ENCODE results near the gene ST8SIA4. TPM values are rescaled to one million over a fixed set of nuclear protein-coding genes. Genes with fewer than 3 reads are reported as not detected.
A peak's percentile ranks its signal among the peaks of the same experiment; 100 is the strongest.

Gene ST8SIA4
- total and polyA plus RNA-seq, 2 donors (not counting 1 experiment from before 2014, with no cell fraction given) = 9.5 to 42.6 TPM

DNA sequence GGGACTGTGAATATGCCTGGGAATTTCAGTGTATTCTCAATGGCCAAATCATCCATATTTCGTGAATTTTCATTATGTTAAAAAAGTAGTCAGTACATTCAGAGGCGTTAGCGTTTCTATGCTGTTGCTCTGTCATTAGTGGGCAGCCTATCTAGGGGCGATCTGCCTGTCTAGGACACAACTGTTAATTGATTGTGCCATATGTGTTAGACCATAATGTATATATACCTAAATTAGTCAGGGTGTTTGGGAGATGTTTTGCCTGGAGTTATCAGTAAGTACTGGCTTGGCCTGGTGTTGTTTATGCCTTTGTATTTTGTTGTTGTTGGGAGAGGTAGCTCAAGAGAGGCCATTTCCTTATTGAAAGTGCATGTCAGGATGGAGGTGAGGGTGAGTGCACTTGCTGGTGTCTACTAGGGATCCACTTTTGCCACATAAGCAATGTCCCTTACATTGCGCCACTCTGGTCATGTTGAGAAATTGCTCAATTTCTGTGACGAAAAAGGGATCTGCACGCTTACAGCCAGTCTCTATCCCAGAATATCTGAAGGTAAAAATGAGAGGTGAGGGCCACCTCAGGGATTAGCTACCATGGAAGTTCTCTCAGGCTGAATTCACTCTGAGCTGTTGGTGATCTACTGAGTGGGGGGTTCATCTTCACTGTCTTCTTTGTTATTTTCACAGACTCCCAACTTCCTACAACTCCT is 123.3 kb downstream of the ST8SIA4 start:
- Histone ChIP-seq H3K27ac (ENCODE audit: low read length in 2 of 2) (peak overlapping the region; percentile 80 to 88), H3K4me3 (ENCODE audit: control extremely low read depth in 1 of 5, extremely low read depth in 1 of 5, insufficient read depth in 1 of 5, low read depth in 2 of 5, low read length in 4 of 5) (peak overlapping the region; percentile 34 to 65 (median 43)), H3K4me2 (replicated peaks; ENCODE audit: low read depth, low read length, poor library complexity, severe bottlenecking) (peak overlapping the region; percentile 63), H3K36me3 (replicated peaks in 1 of 2; ENCODE audit: control extremely low read depth in 1 of 2, control insufficient read depth in 1 of 2, extremely low read depth in 1 of 2, insufficient read depth in 2 of 2, low read length in 1 of 2) (no peaks in the 10 kb centered on the region), H3K9me3 (ENCODE audit: control extremely low read depth in 1 of 3, control insufficient read depth in 2 of 3, insufficient read depth in 1 of 3, low read length in 2 of 3) (no peaks in the 10 kb centered on the region), H2AFZ (ENCODE audit: insufficient read depth, low read depth, low read length, poor library complexity, severe bottlenecking) (peak overlapping the region; percentile 55), H3K79me2 (ENCODE audit: control insufficient read depth, insufficient read depth, low read length) (no peaks in the 10 kb centered on the region), H3K4me1 (ENCODE audit: control insufficient read depth in 2 of 2, insufficient read depth in 2 of 2, low read length in 2 of 2) (peaks cover 32 to 37% of the 10 kb centered on the region in 2 donors), H3K27me3 (replicated peaks in 1 of 4; ENCODE audit: control extremely low read depth in 1 of 4, control insufficient read depth in 3 of 4, insufficient read depth in 4 of 4, low read length in 3 of 4) (no peaks in the 10 kb centered on the region), H3K9ac (ENCODE audit: low read length) (peak overlapping the region; percentile 54), H4K20me1 (ENCODE audit: control insufficient read depth, insufficient read depth, low read length, poor library complexity, severe bottlenecking) (no peaks in the 10 kb centered on the region)
- CTCF ChIA-PET = interaction anchor here (0.9 to 1.8 kb wide), 7 partner anchors 8 to 266 kb away, joined by 3 to 13 read pairs (median 4); partner anchors contain the start of gene ST8SIA4
- H3K9me3 Mint-ChIP-seq (ENCODE audit: insufficient read depth) = no peaks in the 10 kb centered on the region
- TF ChIP-seq, protein P1, sequence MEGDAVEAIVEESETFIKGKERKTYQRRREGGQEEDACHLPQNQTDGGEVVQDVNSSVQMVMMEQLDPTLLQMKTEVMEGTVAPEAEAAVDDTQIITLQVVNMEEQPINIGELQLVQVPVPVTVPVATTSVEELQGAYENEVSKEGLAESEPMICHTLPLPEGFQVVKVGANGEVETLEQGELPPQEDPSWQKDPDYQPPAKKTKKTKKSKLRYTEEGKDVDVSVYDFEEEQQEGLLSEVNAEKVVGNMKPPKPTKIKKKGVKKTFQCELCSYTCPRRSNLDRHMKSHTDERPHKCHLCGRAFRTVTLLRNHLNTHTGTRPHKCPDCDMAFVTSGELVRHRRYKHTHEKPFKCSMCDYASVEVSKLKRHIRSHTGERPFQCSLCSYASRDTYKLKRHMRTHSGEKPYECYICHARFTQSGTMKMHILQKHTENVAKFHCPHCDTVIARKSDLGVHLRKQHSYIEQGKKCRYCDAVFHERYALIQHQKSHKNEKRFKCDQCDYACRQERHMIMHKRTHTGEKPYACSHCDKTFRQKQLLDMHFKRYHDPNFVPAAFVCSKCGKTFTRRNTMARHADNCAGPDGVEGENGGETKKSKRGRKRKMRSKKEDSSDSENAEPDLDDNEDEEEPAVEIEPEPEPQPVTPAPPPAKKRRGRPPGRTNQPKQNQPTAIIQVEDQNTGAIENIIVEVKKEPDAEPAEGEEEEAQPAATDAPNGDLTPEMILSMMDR (IDR thresholded peaks at IDR 0.05) = no peak
- no peak for TF ChIP-seq EZH2 (IDR thresholded peaks at IDR 0.05; ENCODE audit: borderline replicate concordance, insufficient read depth, low read depth, low read length, poor library complexity, severe bottlenecking)
- ATAC-seq (ENCODE audit: low read depth) (peak; percentile 12), DNase-seq (no peak)
- H3K27me3 Mint-ChIP-seq = no peaks in the 10 kb centered on the region
- intact Hi-C loops (cut with micrococcal nuclease) = loop anchor here (2.0 to 5.0 kb wide), 4 partner anchors 47 to 243 kb away; partner anchors contain the start of gene FAM174A
- peak overlapping the region; percentile 93 for H3K27ac Mint-ChIP-seq
- peak overlapping the region; percentile 78 for H3K4me3 Mint-ChIP-seq
- POLR2A ChIA-PET = interaction anchor here (1.1 to 1.3 kb wide), 2 partner anchors 122 to 125 kb away, joined by 4 to 7 read pairs; partner anchors contain the start of gene ST8SIA4
- peaks cover 63% of the 10 kb centered on the region for H3K4me1 Mint-ChIP-seq
- WGBS (ENCODE audit: insufficient coverage) = 93% methylated on average over 6 of the region's 7 CpGs

All from B cell (primary cell).